Psoas muscle (tissue), 8 donors: ENCODE measurements around the gene ESR1. TPM values are rescaled to one million over a fixed set of nuclear protein-coding genes. Genes with fewer than 3 reads are reported as not detected.
A peak's percentile ranks its signal among the peaks of the same experiment; 100 is the strongest.

Source experiments
- ATAC-seq, 4 donors: fragments of 200-7000 bp; cut with Tn5 transposase; one replicate each; pipeline ENCODE4 v1.9.1; 2020; ENCODE audit warnings: moderate library complexity in 3 of 4, mild to moderate bottlenecking in 2 of 4
- DNase-seq, 2 donors: peaks; one replicate each; pipeline ENCODE4 v3.0.0-alpha.2; 2020
- H3K27ac ChIP-seq: fragments of 200-600 bp; one replicate; pipeline ENCODE4 v1.8.0; 2022
- H3K27me3 ChIP-seq, 3 donors: fragments of 200-600 bp in 1 of 3; one replicate each; pipeline versions ENCODE4 v1.6.1 to v1.8.0; 2013 to 2022; ENCODE audit warnings: low read length in 2 of 3, mild to moderate bottlenecking in 2 of 3, moderate library complexity in 1 of 3; ENCODE audit not compliant: insufficient read depth in 3 of 3
- H3K36me3 ChIP-seq, 2 donors: fragments of 200-600 bp in 1 of 2; one replicate each; pipeline versions ENCODE4 v1.6.1 to v1.8.0; 2013 to 2022; ENCODE audit warnings: low read depth in 1 of 2, mild to moderate bottlenecking in 1 of 2, moderate library complexity in 1 of 2; ENCODE audit not compliant: insufficient read depth in 1 of 2
- H3K4me1 ChIP-seq: fragments of 200-600 bp; one replicate; pipeline ENCODE4 v1.8.0; 2022
- H3K4me3 ChIP-seq: fragments of 200-600 bp; one replicate; pipeline ENCODE4 v1.8.0; 2022; ENCODE audit warnings: mild to moderate bottlenecking
- H3K9me3 ChIP-seq: fragments of 200-600 bp; one replicate; pipeline ENCODE4 v1.8.0; 2022
- CTCF ChIP-seq: fragments of 200-600 bp; IDR thresholded peaks from one replicate; pipeline ENCODE4 v1.8.0; 2022; ENCODE audit warnings: antibody characterized with exemption
- WGBS, 3 donors: extraction: QIAGEN DNeasy Blood & Tissue Kit; methylation state at CpG; one replicate each; pipeline versions ENCODE4 v1.1.6 to v1.1.7; 2013; 5-methylcytosine and 5-hydroxymethylcytosine counted together
- intact Hi-C, 2 donors: fragments of 100-400 bp; cut with DNase I; formaldehyde crosslinking; loops; one replicate each; pipeline versions ENCODE4 v1.11.0 to v1.14.2; 2022
- polyA plus RNA-seq, 3 donors: library from polyadenylated mRNA; stranded (reverse); fragments of 200-250 nt; gene quantifications; one replicate each; pipeline ENCODE4 v1.2.3, GENCODE V29; 2013
- total RNA-seq, 4 donors: library from RNA; stranded (reverse); fragmentation: NEBNext Ultra II Directional in 2 of 4; extraction: Animal tissue kit (Norgen Biotek cat#: 25700) in 2 of 4; gene quantifications; one replicate each; pipeline versions ENCODE4 v1.2.1 to v1.2.4, GENCODE V29; 2021 to 2023
- donor health status: healthy with polysubstance abuse.
- donor health status: DM: no; HTN: no; CAD: no; lungs with moderate emphysema.
- donor health status: Bipolar disorder and iron deficiency.
- donor health status: healthy.
- donor health status: DM: yes; HTN: yes; CAD: no.
- donor health status: DM: no; HTN: no; CAD: no.
- donor health status: DM: no; HTN: no; CAD: no.
- donor health status: DM: yes; HTN: yes; CAD: no.

ESR1 gene
- total and polyA plus RNA-seq, 7 donors = 0.42 to 4.4 (median 1.5) TPM

- Histone ChIP-seq H3K27me3 (no peaks in the 10 kb centered on the region), H3K36me3 (no peaks in the 10 kb centered on the region), H3K9me3 (no peaks in the 10 kb centered on the region), H3K4me1 (peaks cover 36% of the 10 kb centered on the region), H3K4me3 (no peak overlapping the region), H3K27ac (peak overlapping the region; percentile 44)
- peak; percentile 38 to 67 (median 56) for ATAC-seq
- WGBS, 3 donors = 18 to 31% (median 24%) methylated on average over 1 of the region's 1 CpG
- intact Hi-C loops = no loop called here
- no peak for TF ChIP-seq CTCF
- DNase-seq = no peak
These were observed 191.3 kb downstream of the ESR1 start for GRCh38 chr6:151998784-151999183.

GRCh38 chr6:151999194-151999593, 191.7 kb downstream of the ESR1 start:
- Histone ChIP-seq H3K4me3 (no peak overlapping the region), H3K9me3 (no peaks in the 10 kb centered on the region), H3K27ac (peak overlapping the region; percentile 44), H3K36me3 (no peaks in the 10 kb centered on the region), H3K27me3 (no peaks in the 10 kb centered on the region), H3K4me1 (peaks cover 32% of the 10 kb centered on the region)
- no peak for DNase-seq
- ATAC-seq = no peak
- WGBS, 3 donors = 37 to 55% (median 49%) methylated on average over 1 of the region's 1 CpG
- intact Hi-C loops = no loop called here
- no peak for TF ChIP-seq CTCF

- Histone ChIP-seq H3K27ac (peak overlapping the region; percentile 34), H3K4me3 (peak overlapping the region; percentile 28), H3K27me3 (no peaks in the 10 kb centered on the region), H3K4me1 (peaks cover 32% of the 10 kb centered on the region), H3K36me3 (no peaks in the 10 kb centered on the region), H3K9me3 (no peaks in the 10 kb centered on the region)
- DNase-seq (no peak), ATAC-seq (peak in 3 of 4 donors; percentile 48 to 83 (median 60))
- TF ChIP-seq CTCF = no peak
- intact Hi-C loops = no loop called here
These were observed 193.9 kb downstream of the ESR1 start for GRCh38 chr6:152001408-152001807.

- no peaks in the 10 kb centered on the region for H3K36me3 ChIP-seq
- peaks cover 32% of the 10 kb centered on the region for H3K4me1 ChIP-seq
- no peaks in the 10 kb centered on the region for H3K27me3 ChIP-seq
- no peak for DNase-seq
- no peak for TF ChIP-seq CTCF
- H3K27ac ChIP-seq = no peak overlapping the region
- intact Hi-C loops = no loop called here
- ATAC-seq = no peak
- no peaks in the 10 kb centered on the region for H3K9me3 ChIP-seq
- no peak overlapping the region for H3K4me3 ChIP-seq
- WGBS, 3 donors = 66 to 70% (median 68%) methylated on average over 6 of the region's 6 CpGs
These were observed 194.8 kb downstream of the ESR1 start for GRCh38 chr6:152002306-152002705.

GRCh38 chr6:152004036-152004566, 196.6 kb downstream of the ESR1 start:
- Histone ChIP-seq H3K4me3 (no peak overlapping the region), H3K4me1 (peaks cover 27% of the 10 kb centered on the region), H3K9me3 (no peaks in the 10 kb centered on the region), H3K36me3 (no peaks in the 10 kb centered on the region), H3K27ac (no peak overlapping the region), H3K27me3 (no peaks in the 10 kb centered on the region)
- 95 to 100% (median 97%) methylated on average over 1 of the region's 1 CpG for WGBS, 3 donors
- intact Hi-C loops = no loop called here
- no peak for DNase-seq
- no peak for TF ChIP-seq CTCF
- no peak for ATAC-seq
